HL-60 (cell line): Measurements from ENCODE around the gene PRMT7.

Experiments used
- DNase-seq, 2 experiments: peaks; one replicate each; pipeline ENCODE4 v3.0.0-alpha.2; 2010 to 2020; ENCODE audit warnings: low read depth in 1 of 2, low spot score in 1 of 2
- H3K27ac ChIP-seq: fragments of 250-450 bp; sonication (Bioruptor Pico); replicated peaks from 2 replicates; pipeline ENCODE4 v1.5.1; 2020; ENCODE audit warnings: mild to moderate bottlenecking, moderate library complexity
- H3K27me3 ChIP-seq: fragments of 250-450 bp; sonication (Bioruptor Pico); 2 replicates; pipeline ENCODE4 v1.5.1; 2021; ENCODE audit warnings: mild to moderate bottlenecking, moderate library complexity; ENCODE audit not compliant: insufficient read depth, poor library complexity, severe bottlenecking
- H3K4me3 ChIP-seq: replicated peaks from 2 replicates; pipeline ENCODE4 v1.5.1; 2011; ENCODE audit warnings: mild to moderate bottlenecking, control low read depth, low read length; ENCODE audit not compliant: insufficient read depth
- CTCF ChIP-seq: IDR thresholded peaks from one replicate; pipeline ENCODE4 v1.5.1; 2011; ENCODE audit warnings: low read length, control low read depth, inconsistent platforms; ENCODE audit not compliant: insufficient read depth
- GABPA ChIP-seq: IDR thresholded peaks from 2 replicates; pipeline ENCODE4 v1.6.1; 2012; ENCODE audit warnings: low read depth
- POLR2AphosphoS5 ChIP-seq: IDR thresholded peaks from 2 replicates; pipeline ENCODE4 v1.6.1; 2012; ENCODE audit warnings: low read depth
- REST ChIP-seq: IDR thresholded peaks from 2 replicates; pipeline ENCODE4 v1.6.1; 2012; ENCODE audit warnings: low read depth; ENCODE audit not compliant: insufficient replicate concordance
- SPI1 ChIP-seq: IDR thresholded peaks from 2 replicates; pipeline ENCODE4 v1.6.1; 2012; ENCODE audit warnings: low read depth, mild to moderate bottlenecking, borderline replicate concordance

The PRMT7 gene

DNA sequence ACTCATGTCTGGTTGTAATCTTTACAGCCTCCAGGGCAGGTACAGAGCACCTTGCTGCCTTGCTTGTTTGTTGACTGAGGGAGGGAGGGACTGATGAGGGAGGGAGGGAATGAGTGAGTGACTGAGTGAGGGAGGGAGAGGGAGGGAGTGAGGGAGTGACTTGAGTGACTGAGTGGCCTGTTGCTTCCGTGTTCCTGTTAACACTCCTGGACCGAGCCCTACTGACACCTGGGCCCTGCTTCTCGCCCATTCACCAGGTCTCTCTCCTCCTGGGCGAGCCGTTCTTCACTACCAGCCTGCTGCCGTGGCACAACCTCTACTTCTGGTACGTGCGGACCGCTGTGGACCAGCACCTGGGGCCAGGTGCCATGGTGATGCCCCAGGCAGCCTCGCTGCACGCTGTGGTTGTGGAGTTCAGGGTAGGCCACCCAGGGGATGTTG, 41.2 kb downstream of the PRMT7 start:
- DNase-seq: no peak
- no peak overlapping the region for H3K4me3 ChIP-seq
- no peaks in the 10 kb centered on the region for H3K27me3 ChIP-seq
- no peak overlapping the region for H3K27ac ChIP-seq
- TF ChIP-seq SPI1 (no peak), GABPA (no peak), POLR2AphosphoS5 (no peak), REST (no peak), CTCF (no peak)

GRCh38 chr16:68353366-68353765, 42.5 kb downstream of the PRMT7 start:
- TF ChIP-seq SPI1 (no peak), REST (no peak), CTCF (no peak), POLR2AphosphoS5 (no peak), GABPA (no peak)
- no peak for DNase-seq
- H3K27ac ChIP-seq: no peak overlapping the region
- no peak overlapping the region for H3K4me3 ChIP-seq
- no peaks in the 10 kb centered on the region for H3K27me3 ChIP-seq

GRCh38 chr16:68354816-68355215, 44.0 kb downstream of the PRMT7 start:
- Histone ChIP-seq H3K27ac (no peak overlapping the region), H3K27me3 (no peaks in the 10 kb centered on the region), H3K4me3 (no peak overlapping the region)
- TF ChIP-seq REST (no peak), GABPA (no peak), CTCF (no peak), SPI1 (no peak), POLR2AphosphoS5 (no peak)
- DNase-seq: no peak
